Endothelial cell of umbilical vein (primary cell): ENCODE measurements around the gene GNPTAB.

Experiments
- EZH2 ChIP-seq: IDR thresholded peaks from 2 replicates; pipeline ENCODE4 v1.6.1; 2012; ENCODE audit warnings: borderline replicate concordance, low read depth, mild to moderate bottlenecking, moderate library complexity, low read length, inconsistent platforms; ENCODE audit not compliant: severe bottlenecking
- FOS ChIP-seq: IDR thresholded peaks from 2 replicates; pipeline ENCODE4 v1.6.1; 2011; ENCODE audit warnings: mild to moderate bottlenecking, low read length, moderate library complexity, borderline replicate concordance; ENCODE audit not compliant: insufficient read depth
- GATA2 ChIP-seq: IDR thresholded peaks from 2 replicates; pipeline ENCODE4 v1.7.0; 2011; ENCODE audit warnings: low read depth, mild to moderate bottlenecking, moderate library complexity, mixed read lengths, low read length; ENCODE audit not compliant: insufficient read length, insufficient read depth
- POLR2A ChIP-seq: IDR thresholded peaks from 2 replicates; pipeline ENCODE4 v1.6.1; 2012; ENCODE audit warnings: low read depth, mild to moderate bottlenecking, control low read depth, low read length
- POLR2AphosphoS5 ChIP-seq: IDR thresholded peaks from 2 replicates; pipeline ENCODE4 v1.6.1; 2012; ENCODE audit warnings: low read depth, mild to moderate bottlenecking, control low read depth, low read length, moderate library complexity; ENCODE audit not compliant: insufficient read depth
- TF ChIP-seq, protein P1 (sequence below), 2 donors: IDR thresholded peaks; 1 replicate in 1 of 2; 2 replicates in 1 of 2; pipeline ENCODE4 v1.5.1; 2011; ENCODE audit warnings: low read length in 2 of 2, mild to moderate bottlenecking in 2 of 2, moderate library complexity in 2 of 2, control low read depth in 1 of 2, inconsistent platforms in 1 of 2, low read depth in 1 of 2; ENCODE audit not compliant: insufficient read depth in 1 of 2; ENCODE audit errors: extremely low read depth in 1 of 2

DNA sequence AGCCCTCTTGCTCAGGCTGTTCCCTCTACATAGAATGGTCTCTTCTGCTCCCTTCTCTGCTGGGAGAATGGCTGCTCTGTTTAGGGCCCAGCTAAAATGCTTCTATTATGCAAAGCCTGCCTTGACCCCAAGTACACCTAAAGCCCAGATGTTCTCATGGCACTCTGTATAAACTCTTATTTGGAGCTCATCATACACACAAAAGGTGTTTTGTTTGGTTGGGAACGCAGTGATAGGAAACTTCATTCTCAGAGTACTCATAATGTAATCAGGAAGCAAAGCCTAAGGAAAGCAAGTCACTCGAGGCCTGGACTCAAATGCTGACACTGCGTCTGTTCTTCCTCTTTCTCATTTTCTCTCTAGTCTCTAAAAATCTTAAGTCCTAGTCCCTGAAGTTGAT is 53.3 kb downstream of the GNPTAB start:
- TF ChIP-seq, protein P1, sequence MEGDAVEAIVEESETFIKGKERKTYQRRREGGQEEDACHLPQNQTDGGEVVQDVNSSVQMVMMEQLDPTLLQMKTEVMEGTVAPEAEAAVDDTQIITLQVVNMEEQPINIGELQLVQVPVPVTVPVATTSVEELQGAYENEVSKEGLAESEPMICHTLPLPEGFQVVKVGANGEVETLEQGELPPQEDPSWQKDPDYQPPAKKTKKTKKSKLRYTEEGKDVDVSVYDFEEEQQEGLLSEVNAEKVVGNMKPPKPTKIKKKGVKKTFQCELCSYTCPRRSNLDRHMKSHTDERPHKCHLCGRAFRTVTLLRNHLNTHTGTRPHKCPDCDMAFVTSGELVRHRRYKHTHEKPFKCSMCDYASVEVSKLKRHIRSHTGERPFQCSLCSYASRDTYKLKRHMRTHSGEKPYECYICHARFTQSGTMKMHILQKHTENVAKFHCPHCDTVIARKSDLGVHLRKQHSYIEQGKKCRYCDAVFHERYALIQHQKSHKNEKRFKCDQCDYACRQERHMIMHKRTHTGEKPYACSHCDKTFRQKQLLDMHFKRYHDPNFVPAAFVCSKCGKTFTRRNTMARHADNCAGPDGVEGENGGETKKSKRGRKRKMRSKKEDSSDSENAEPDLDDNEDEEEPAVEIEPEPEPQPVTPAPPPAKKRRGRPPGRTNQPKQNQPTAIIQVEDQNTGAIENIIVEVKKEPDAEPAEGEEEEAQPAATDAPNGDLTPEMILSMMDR (IDR thresholded peaks at IDR 0.05; ENCODE audit: extremely low read depth in 1 of 2, insufficient read depth in 1 of 2, low read depth in 1 of 2, low read length in 2 of 2) = no peak
- TF ChIP-seq POLR2A = no peak
- no peak for TF ChIP-seq POLR2AphosphoS5
- TF ChIP-seq GATA2 = no peak
- no peak for TF ChIP-seq EZH2
- no peak for TF ChIP-seq FOS
